Activated CD4-positive, alpha-beta T cell treated with anti-CD3 and anti-CD28 coated beads for 1 hour (primary cell): ENCODE data around the gene ARHGAP20.
"Not testable (repeated sequence)": the region's sequence is repeated elsewhere in the genome, so short reads cannot be mapped to it uniquely, and the experiment has no call there.

ENCODE experiments used
- DNase-seq: peaks from one replicate; pipeline ENCODE4 v3.0.0-alpha.2; 2020

ARHGAP20 gene

DNA sequence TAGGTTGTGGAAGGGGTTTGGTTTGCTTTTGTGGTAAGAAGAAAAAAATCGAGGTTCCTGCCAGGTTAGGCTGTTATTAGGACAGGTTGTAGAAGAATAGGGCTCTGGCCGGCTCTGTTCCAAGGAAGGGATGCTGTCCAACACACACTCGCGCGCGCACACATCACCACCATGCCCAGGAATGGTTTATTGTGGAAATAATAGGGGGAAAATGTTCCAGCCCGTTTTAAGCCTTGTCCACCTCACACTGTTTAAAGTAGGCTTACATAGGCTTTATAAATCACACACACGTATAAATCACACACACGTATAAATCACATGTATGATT is 1.2 kb upstream of the ARHGAP20 start:
- no peak for DNase-seq

DNA sequence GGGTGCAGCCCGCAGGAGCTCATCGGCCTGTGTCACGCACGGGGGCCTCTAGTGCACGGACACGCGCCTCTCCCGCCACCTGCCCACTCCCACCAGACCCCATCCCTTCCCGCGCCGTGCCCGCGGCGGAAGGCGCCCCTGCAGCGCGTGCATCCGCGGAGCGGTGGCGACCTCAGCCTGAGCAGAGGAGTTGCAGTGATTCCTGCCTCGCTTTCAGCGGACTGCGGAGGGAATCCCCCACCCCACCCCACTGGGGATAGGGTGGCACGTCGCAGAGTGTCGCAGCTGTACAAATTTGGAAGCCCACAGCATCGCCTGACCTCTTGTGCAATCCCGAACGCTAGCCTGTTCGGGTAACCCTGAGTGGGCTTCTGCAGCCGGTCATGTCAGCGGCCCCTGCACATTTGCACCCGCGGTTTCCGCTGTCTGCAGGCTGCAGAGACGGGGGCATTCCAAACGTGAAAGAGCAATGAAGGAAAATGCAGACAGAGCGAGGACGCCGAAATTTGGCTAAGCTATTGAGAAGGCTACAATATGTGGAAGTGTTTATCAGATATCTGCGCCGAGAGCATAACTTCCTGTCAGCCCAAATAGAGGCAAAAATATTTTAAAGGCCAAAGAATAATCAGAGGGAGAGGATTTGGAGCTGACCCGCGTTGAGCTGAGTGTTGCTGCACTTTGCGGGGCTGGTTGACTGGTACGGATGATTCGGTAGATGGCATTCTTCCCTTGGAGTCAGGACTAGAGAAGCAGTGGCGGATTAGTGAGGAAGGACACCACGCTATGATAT is 617 bp upstream of the ARHGAP20 start:
- no peak for DNase-seq

DNA sequence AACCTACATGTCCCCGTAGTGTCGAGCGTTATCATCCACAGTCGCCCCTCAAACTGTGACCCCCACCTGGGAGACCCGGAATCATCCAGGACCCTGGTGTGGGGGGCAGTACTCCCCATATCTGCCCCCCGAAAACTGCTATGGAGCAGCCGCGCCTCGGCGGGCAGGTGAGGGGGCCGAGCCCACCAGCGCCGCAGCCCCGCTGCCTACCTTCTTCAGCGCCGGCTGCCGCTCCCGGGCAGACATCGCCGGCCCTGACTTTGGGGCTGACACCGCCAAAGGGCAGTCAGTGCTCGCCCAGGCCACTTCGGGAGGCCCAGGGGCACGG is 825 bp downstream of the ARHGAP20 start:
- DNase-seq: no peak

DNA sequence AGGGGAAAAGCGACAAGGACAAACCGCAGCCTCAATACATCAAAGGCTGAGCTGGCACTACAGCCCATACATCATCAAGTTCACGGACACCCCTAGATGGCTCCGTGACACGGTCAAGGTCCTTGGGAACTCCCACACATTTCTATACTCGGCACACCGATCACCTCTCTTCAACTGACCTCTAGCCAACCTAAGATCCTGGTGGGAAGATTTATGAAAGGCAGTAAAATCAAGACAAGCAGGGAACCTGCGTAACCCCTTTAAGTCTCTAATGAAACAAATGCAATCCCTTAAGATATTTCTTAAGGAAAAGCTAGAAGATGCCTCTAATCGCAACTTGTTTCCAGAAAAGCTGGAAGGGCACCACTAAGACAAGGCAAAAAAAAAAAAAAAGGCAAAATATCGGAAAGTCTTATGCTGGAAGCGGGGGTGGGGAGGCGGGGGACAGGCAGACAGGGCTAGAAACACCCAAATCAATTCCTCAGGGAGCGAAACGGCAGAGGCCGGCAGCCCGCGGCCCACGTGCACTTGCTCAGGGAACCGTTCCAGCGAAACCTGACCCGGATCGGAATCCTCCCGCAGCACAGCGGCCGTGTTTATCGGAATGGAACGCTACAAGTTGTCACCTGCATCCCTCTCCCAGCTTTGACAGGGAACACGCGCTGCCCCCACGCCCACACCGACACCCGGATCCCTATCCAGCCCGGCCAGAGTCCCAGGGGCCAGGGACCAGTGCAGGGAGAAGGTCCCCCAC is 1.4 kb downstream of the ARHGAP20 start:
- no peak for DNase-seq

DNA sequence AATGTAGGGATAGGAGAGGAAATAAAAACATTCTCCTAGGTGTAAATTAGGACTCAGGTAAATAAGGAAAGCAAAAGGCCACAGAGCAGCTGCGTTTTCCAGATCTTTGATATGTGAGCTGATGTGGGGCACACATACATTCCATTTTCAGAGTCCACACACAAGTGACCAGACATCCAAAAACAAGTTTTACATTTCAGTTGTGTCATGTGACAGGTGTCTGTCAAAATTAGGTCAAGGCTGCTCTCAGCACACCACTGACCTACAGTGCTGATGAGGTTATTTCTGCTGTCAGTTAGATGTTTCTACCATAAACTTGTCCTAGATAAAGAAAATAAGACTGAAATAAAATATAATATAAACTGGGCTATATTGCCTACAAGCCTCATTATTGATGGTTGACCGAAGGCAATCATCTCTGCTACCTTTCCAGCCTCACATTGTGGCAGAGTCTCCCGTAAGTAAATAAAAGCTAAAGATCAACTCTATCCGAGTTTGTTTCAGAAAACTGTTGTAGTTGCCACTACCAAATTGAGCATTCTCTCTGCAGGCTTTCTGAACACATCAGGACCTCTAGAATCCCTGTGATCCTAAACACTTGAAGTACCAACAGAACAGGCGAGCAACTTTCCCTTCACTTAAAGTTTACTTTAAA is 7.9 kb downstream of the ARHGAP20 start:
- DNase-seq: no peak

DNA sequence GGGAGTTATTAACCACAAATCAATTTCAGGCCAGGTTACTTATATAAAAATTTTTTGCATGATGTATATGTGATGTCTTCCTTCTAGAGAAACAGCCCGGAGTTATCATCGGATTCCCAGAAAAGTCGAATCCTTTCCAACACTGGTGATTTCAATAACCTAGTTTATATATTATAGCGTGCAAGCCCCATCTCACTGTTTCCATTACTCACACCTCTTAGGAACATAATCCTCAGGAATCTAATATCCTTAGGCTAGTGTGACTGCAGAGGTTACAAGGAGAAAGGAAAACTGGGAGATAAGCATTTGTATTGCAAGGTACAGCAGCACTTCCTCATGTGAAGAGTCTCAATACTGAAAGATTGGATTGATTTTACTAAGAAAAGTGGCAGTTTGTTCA is 20.3 kb downstream of the ARHGAP20 start:
- DNase-seq: no peak

DNA sequence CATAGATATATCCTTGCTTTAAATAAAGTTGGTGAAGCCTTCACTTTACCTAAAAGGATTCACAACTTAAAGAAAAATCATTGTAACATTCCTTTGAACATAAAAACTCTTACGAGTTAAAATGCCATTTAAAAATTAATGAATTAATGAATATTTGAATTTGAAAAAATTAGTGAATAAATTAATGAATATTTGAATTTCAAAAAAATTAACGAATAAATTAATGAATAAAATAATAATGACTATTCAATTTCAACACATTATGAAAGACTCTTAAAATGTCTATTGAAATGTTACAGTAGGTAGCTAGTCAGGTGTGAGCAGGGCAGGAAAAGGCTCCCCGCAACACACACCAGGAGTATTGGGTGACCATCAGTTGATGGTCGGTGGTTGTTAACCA is 22.9 kb downstream of the ARHGAP20 start:
- DNase-seq: no peak

DNA sequence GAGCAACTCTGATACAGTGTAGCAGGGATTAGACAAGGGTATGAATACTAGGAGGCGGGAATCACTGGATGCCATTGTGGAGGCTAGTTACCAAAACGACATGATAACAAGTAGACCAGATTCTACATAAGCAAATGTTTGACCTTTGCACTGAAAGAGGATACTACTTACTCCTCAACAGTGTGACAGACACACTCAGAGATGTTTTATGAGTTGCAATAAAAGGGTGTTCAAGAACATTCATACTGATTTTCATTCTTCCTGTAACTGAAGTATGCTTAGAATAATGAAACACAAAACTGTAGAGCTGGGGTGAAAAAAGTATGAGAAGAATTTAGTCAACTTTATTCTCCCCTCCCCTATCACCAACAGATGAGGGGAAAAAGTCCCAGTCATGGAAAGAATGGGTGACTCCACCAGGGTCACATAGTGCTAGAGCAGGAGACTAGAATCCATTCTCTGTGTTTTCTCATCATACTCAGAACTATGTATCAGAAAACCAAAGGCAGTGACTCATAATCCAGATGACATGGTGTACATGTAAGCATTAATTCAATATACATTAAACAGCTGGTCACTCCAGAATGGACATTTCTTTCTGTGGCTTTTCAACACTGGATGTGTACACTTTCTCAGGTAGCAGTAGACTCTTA is 32.8 kb downstream of the ARHGAP20 start:
- DNase-seq: no peak

DNA sequence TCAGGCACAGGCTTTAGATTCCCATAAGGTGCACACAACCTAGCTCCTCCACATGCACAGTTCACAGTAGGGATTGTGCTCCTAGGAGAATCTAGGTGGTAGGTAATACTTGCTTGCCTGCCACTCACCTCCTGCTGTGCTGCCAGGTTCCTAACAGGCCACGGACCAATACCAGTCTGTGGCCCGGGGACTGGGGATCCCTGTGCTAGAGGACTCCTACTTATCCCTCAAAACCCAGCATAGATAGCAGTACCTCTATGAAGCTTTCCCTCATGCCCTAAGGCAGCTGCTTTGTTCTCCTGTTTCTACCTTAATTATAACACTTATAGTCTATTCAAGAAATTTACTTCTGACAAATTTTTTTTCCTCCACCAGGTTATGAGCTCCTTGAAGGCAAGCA is 36.7 kb downstream of the ARHGAP20 start:
- DNase-seq: no peak

DNA sequence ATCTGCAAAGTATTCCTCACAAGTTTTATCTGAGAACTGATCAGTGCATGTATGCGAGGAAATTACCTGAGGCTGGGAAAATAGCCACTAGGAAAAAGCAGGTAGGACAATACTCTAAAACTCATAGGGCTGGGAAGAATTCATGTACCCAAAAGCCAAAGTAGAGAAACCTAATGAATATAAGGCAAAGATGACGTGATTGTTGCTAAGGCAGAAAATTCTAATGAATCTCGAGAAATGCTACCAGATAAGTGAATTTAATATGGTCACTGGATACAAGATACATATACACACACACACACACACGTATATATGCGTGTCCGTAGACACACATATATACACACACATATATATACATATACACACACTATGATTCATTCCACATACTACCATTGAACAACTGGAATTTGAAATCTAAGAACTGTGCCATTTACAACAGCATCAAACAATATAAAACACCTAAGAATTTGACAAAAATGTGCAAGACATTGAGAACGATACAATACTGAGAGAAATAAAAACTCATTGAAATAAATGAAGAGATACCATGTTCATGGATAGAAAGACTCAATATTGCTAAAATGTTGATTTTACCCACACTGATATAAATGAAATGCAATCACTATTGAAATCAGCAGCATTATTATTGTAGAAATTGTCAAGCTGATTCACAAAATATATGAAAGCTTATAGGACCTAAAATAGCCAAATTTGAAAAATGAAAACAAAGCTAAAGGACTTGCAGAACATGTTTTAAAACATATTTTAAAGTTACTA is 46.4 kb downstream of the ARHGAP20 start:
- DNase-seq: no peak

DNA sequence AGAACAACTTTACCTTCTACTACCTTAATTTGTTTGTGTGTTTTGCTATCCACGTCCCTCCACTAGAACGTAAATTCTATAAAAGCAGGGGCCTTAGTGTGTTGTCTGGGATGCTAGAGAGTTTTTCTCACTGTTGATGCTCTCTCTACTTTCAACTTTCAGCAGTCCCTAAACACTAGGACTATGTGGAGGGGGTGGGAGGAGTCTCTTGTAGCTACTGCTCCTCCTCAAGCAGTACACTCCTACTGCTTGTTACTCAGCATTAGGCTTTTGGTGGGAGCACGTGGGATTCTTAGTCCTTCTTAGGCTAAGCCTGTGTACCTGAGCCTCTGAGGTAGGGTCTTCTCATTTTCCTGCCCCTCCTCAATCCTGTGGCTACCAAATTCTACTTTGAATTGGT is 56.3 kb downstream of the ARHGAP20 start:
- DNase-seq: no peak

DNA sequence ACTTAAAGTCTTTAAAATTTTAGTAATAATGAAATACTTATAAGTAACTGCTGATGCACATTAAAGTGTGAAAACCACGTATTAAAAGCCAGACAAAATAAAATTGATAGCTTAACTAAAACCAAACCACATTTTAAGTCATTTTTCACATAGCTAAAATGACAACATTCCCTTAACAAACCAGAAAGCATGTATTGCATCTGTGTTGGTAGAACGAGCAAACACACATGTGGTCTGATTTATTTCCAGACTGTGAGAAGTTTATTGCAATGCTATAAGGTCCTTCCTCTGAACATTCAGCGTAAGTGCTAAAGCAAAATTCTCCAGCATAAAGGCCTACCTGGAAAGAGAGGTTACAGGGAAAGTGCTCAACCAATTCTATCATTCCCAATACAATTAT is 57.8 kb downstream of the ARHGAP20 start:
- no peak for DNase-seq

DNA sequence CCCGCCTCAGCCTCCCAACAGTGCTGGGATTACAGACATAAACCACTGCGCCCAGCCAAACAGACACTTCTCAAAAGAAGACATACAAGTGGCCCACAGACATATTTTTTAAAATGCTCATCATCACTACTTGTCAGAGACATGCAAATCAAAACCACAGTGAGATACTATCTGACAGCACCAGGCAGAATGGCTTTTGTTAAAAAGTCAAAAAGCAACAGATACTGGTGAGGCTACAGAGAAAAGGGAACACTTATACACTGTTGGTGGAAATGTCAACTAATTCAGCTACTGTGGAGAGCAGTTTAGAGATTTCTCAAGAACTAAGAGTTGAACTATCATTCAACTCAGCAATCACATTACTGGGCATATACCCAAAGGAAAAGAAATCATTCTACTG is 67.0 kb downstream of the ARHGAP20 start:
- no peak for DNase-seq

DNA sequence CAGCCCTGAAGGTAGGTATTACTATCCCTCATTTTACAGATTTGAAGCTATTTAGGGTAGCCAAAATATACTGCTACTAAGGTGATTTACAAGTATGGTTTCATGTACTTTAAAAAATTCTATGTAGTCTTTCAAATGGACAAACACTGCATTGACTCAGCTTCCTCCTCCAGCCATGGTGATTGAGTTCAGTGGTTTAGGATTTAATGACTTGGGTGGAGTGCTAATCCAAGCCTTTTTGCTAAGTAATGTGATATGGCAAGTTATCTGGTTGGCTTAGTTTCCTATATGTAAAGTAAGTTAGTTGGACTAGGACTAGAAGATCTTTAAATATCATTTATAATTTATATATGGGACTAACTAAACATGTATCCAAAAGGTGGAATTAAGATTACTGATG is 77.9 kb downstream of the ARHGAP20 start:
- DNase-seq: no peak

DNA sequence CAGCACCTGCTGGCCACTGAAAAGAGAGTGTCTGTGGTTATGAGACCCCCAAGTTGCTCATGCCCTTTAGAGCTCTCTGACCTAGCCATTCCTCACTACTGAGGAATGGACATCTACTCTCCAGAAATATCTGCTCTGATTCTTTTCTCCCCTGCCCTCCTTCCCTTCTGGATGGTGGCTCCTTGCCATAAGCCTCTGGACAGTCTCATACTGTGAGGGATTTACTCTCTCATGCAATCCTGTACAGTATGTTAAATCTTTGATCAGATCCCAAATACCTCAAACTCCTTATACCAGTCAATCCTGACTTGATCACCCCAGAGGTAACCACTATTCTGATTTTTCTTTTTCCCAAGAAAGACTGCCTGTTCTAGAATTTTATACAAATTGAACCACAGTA is 80.7 kb downstream of the ARHGAP20 start:
- DNase-seq: no peak

DNA sequence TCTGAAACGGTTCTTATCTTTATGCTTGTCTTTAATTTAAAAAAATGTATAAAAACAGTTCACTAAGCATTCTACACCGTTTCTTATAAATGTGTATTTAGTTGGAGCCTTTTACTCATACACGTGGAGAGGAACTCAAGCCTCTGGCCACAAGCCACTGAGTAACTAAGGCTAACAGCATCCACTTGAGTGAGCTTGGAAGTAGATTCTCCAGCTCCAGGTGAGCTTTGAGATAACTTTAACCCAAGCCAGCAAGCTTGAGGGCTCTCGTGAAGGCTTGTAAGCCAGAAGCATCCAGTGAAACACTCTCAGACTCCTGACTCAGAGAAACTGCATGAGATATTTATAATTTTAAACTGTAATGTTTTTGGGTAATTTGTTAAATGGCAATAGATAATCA is 82.6 kb downstream of the ARHGAP20 start:
- DNase-seq: no peak

DNA sequence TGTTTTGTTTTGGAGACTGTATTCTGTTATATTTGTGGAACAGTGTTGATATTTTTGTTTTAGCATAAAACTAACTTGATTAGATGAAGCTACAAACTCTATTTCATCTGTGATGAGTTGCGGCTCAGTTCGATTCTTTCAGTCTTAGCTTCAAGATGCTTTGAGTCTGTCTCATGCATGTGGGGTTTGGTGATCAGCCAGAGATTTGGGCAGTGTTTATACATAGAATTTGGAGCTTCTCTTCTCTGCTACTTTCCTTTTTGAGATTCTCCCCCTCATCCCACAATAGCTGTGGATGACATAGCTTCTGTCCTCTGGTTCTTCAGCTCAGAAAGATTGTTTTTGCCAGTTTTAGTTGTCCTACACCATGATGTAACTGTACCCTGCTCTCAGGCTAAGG is 90.4 kb downstream of the ARHGAP20 start:
- DNase-seq: no peak

DNA sequence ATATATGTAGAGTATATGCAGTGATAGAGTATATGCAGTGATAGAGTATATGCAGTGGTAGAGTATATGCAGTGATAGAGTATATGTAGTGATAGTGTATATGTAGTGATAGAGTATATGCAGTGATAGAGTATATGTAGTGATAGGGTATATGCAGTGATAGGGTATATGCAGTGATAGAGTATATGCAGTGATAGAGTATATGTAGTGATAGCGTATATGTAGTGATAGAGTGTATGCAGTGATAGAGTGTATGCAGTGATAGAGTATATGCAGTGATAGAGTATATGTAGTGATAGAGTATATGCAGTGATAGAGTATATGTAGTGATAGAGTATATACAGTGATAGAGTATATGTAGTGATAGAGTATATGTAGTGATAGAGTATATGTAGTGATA is 92.9 kb downstream of the ARHGAP20 start:
- DNase-seq: not testable (repeated sequence)

DNA sequence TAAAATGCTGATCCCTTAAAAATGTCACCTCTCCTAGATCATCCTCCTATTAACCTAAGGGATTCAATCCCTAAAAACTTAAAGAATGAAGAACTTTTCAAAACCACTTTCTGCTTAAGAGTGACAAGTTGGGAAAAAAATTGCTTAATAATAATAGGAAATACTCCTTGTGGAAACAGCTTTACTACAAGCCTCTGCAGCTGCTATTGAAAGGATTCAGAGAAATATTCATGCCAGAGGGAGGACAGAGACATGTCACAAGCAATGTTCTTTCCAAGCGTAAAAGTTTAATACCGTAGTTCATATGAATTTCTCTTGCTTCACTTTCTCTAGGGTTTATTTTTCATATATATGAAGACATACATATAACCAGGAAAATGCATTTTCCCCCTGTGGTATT is 98.2 kb downstream of the ARHGAP20 start:
- no peak for DNase-seq

DNA sequence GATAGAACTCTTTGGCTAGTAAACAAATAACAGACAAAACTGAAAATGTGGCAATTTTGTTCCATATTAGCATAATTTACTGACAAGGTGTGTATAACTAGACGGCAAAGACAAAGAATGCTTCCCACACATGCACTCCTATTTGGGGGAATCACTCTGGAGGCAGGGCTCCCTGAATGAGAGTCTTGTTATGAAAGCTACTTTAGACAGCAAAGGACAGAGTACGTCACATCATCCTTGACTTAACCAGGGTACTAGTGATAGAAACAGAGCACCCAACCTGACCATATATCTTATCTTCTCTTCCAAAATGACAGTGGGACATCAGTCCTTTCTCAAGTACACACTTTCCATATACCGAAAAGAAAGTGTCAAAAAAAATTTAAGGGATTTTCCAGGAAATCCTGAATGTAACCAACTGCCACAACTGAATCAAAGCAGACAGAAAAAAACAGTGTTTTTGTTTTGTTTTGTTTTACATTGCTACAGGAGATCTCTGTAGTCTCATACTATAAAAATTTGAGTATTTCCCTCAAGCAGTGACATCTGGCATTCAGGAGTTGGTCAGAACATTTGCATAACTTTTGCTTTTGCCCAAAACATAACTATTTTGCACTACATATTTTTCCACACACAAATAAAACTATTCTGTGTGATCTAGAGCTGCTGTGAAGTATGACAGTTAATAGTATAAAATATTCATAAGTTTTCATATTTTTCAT is 98.9 kb downstream of the ARHGAP20 start:
- DNase-seq: no peak

DNA sequence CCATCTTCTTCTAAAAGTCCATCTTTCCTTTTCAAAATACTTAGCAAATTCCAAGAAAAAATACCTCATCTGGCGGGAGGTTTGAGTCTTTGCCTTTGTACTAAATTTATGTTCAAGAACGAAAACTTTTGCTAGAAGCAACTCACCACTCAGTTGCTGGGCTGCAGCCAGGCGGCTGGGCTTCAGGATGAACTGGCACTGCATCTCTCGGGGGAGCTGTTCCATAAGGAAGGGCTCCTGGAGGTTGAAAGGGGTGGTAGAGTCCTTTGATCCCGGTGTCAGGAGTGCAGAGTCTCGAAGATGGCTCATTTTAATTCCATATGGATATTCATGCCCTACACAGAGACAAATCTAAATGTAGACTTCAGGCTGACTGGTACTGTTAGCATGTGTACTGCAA is 105.8 kb downstream of the ARHGAP20 start:
- DNase-seq: no peak

DNA sequence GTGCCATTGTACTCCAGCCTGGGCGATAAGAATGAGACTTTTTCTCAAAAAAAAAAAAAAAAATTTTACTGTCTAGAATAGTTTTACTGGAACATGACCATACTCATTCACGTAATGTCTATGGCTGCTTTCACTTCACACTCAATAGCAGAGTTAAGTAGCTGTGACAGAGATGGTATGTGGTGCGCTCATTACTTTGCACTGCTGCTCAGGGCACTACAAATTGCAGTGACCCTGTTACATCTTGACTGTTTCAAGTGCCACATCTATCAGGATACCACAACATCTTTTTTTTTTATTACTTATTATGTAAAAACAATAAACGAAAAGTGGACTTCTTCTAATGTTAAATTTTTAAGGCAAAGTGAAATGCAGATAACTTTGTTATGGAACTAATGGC is 110.3 kb downstream of the ARHGAP20 start:
- DNase-seq: no peak
